NOMO-1 treated with DMSO at 0.1 percent for 48 hours (cell line): ENCODE data around the gene DTNB.
A peak's percentile ranks its signal among the peaks of the same experiment; 100 is the strongest.

Source experiments
- DNase-seq: peaks from one replicate; lab custom pipeline; 2025; ENCODE audit not compliant: unreplicated experiment; lab: John Stamatoyannopoulos, UW

Gene DTNB

DNA sequence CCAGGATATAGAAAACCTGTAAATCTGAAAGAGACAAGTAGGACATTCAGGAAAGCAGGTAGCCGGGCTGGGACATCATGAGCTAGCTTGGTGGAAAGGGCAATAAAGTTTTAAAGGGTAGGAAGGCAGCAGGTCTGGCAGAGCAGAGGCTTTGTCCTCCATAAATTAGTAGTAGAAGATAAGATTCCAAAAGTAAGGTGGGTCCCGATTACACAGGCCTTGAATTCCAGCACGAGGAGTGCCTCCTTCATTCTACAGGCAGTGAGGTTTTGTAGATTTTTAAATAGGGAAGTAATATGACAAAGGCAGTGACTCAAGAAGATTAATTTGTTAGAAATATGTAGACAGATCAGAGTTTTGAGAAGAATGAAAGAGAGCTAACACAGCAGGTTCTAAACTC is 160.7 kb downstream of the DTNB start:
- peak; percentile 63 for DNase-seq

DNA sequence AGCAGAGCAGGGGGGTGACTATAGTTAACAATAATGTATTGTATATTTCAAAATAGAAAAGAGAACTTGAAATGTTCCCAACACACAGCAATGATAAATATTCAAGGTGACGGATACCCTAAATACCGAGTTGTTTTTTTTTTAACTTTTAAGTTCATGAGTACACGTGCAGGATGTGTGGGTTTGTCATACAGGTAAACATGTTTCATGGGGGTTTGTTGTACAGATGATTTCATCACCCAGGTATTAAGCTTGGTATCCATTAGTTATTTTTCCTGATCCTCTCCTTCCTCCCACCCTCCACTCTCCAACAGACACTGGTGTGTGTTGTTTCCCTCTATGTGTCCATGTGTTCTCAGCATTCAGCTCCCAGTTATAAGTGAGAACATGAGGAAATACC is 167.2 kb downstream of the DTNB start:
- DNase-seq: no peak

DNA sequence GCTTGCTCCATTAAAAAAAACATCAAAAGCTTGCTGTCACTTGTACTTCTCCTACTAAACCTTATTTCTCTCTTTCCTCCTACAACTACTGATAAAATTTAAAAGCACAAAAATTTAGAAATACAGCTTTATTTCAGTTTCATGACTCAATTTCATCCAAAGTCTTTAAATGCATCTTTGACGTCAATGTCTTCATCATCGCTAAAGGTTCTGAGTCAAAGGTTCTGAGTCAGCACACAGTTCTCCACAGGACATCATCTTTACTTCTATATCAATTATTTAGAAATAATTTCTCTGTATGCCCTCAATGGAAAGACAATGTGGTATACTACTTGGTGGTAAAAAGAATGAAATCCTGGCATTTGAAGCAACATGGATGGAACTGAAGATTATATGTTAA is 167.8 kb downstream of the DTNB start:
- DNase-seq: no peak

DNA sequence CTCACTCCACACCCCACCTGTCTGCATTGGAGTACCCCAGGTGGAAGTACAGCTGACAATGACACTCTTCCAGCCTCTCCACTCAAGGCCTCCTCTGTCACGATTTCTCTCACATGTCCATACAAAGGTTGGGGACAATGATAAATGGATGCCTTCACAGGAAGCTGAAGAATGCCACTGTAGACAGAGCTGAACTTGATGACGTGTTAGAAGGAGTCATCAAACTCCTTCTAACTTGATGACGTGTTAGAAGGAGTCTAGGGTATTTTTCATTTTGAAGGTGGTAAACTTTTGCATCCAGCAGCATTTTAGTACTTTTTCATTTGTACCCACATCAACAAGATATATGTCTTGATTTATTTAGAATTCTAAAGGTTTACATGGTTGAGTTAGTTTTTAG is 168.2 kb downstream of the DTNB start:
- no peak for DNase-seq

DNA sequence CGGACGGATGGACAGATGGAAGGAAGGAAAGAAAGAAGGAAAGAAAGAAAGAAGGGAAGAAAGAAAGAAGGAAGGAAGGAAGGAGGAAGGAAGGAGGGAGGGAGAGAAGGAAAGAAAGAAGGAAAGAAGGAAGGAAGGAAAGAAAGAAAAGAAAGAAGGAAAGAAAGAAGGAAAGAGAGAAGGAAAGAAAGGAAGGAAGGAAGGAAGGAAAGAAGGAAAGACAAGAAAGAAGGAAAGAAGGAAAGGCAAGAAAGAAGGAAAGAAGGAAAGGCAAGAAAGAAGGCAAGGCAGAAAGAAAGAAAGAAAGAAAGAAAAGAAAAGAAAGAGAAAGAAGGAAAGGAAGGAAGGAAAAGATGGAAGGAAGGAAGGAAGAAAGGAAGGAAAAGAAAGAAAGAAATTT is 169.1 kb downstream of the DTNB start:
- no peak for DNase-seq

DNA sequence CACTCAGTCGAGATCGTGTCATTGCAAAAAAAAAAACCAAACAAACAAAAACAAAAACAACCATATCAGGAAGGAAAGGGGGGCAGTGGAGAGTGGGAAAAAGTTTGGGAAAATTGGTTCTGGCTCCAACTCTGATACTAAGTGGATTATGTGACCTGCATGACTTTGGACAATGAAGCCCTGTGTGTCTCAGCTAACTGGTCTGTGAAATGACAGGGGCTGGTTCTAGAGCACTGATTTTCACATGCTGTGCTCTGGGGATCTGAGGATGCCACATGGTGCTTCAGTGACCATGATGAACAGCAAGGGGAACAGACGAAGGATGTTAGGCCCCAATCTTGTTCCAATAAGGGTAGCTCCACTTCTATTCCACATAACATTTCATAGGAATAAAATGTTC is 174.2 kb downstream of the DTNB start:
- no peak for DNase-seq

DNA sequence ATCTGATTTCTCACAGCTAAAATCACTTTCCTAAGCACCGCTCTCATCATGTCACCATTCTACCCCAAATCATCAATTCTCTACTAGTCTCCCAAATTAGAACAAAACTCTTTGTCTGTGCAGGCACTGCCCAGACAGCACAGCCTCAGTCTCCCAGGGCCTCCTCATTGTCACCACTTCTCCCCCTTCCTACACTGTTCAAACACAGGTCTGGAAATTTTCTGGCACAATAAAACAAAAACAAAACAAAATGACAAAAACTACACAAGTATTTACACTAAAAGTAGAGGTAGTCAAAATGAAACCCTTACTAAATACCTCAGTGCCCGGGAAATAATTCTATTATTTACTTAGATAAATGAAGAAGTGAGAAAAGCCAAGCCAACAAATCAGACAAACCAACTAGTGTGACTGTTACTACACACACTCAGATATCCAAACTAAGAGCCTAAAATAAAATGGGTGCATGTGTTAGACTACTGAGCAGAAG is 175.4 kb downstream of the DTNB start:
- no peak for DNase-seq

DNA sequence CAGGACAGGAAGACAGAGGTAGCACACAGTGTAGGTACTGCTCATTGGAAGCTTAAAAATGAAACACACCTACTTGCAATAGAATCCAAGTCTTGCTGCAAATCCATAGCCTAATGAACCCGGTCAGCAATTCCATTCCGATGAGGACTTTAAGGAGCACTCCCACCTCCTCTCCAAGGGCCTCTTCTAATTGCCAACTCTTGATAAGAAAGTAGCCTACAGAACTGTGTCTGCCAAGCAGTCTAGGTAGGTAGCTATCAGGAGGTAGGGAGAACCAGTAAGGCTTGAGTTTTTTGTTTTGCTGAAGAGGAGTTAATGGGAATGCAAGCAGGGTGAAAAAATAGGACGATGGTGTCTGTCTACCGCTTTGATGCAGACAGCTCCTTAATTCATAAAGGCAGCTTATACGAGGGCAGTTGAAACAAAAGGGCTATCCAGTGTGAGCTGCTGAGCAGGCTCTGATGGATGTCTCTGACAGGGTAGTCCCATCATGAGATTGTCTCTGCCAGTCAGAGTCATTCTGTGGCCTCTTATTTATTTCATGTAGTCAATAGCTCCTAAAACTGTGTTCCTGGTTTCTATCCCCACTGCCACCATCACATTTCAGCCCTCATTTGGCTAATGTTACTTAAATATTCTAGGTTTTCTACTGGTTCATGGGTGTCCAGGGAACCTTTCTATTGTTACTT is 176.0 kb downstream of the DTNB start:
- no peak for DNase-seq

DNA sequence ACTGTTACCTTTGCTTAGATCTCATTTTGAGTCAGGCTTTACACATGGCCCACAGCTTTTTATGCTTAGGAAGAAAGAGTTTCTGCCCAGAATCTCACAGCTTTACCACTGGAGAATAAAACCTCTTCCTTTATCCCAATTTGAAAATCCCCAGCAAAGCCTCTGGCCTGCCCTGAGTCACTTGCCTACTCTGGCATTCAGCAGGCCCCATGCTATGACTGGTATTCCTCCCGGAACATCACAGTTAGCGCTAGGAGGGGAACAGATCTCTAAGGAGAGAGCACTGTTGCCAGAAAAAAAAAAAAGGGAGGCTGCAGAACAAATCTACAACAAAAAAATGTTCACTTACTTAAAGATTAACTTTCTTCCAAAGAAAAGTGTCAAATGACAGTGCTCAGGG is 178.8 kb downstream of the DTNB start:
- no peak for DNase-seq

DNA sequence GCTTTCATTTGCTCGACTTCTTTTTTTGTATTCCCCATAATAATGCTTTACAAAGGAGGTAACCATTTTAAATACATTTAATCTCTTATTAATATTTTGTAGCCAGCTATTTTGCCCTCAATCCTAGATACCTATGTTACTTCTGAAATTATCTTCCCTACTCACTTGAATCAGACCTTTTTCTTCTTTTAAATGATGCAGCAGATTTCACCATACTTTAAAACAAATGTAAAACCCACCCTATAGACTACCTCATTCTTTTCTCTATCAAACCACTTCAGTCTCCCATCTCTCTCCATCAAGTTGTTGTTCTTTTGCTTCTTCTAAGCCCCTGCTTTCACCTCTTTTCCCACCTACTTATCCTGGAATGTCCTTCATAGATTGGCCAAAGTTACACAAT is 180.2 kb downstream of the DTNB start:
- no peak for DNase-seq

DNA sequence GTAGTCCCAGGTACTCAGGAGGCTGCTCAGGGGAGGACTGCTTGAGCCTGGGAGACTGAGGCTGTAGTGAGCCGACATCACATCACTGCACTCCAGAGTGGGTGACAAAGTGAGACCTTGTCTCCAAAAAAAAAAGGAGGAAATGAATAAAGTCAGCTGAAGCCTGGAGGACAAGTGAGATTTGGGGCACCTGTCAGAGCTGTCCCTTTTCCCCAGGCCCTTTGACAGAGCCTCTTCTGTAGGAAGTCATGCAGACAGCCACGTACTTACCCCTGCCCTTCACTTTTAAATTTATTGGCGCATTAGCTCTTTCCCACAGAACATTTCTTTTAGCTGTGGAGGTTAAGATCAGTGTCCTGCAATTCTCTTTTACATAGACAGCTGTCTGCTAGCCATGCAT is 180.7 kb downstream of the DTNB start:
- no peak for DNase-seq

DNA sequence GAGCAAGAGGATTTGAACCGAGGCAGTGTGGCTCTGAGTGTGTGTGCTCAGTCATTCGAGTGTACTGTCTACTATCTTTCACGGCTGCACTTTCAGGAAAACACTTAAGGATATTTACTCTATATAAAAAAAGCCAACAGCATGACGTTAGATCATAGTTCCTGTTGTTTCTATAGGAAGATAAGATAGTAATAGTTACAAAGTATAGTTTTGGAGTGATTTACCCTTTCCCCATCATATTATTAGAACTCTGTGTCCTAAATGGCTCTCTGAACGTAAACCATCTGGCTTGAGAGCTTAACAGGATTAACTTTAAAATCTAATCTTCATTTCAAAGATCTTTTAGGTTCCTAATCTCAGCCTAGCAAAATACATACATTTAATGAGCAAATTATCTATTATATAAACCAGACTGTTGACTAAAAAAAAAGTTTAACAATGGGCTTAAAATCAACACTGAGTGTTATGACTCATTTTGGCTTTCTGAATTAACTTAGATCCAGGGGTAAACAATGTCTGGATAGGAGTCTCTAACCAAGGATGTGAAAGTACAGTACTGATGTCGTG is 181.3 kb downstream of the DTNB start:
- DNase-seq: no peak

DNA sequence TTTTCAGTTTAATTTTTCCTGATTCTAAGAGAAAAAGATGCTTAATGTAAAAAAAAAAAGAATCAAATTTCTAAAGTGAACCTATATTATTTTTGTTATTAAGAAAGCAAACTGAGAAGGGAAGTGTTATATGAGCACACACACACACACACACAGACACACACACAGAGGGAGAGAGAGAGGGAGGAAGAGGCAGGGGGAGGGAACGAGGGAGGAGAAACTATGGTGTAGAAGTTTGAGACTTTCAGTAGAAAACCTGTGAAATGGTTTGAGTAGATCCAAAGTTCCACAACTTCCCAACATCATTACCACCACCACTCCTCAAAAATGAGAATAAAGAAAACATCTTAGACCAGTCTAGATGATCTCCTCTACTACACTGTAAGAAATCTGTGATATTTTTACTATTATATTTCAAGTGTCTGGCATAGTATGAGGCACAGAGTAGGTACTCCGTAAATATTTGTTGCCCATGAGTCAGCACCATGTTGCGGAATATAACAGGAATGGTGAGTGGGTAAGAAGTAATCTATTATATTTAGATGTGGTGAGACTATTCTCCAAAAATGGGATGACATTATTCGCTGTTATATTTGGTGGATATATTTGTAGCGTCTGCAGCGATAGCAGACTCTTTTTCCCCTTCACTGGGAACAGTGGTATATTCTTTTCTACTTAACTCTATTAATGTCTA is 182.2 kb downstream of the DTNB start:
- DNase-seq: no peak

DNA sequence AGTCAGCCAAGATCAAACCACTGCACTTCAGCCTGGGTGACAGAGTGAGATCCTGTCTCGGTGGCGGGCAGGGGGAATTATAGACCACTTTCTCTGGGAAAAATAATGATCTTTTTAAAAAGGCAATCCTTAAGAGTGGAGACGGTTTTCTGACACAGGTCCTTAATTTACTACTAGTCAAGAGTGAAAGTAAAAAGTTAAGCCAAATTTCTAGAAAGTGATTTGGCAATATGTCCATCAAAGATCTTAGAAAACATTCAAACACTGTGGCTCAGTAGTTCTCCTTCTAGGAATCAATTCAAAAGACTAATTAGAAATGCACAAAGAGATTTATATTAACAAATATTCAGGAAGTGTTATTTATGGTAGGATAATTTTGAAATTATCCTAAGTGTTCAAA is 183.2 kb downstream of the DTNB start:
- DNase-seq: peak; percentile 26

DNA sequence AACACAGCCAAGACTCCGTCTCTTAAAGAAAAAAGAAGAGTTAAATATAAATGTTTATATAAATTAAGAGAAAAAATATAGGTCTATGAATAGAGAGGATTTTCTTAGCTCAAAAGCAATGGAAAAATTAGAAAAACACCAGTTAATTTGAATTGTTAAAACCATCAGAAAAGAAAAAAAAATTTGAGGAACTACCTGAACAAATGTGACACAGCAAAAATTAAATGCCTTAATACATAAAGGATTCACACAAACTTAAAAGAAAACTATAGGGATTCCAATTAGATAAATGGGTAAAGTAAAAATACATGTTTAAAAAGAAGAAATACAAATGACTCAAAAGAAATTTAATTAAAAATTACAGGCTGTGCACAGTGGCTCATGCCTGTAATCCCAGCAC is 183.7 kb downstream of the DTNB start:
- DNase-seq: peak; percentile 43

DNA sequence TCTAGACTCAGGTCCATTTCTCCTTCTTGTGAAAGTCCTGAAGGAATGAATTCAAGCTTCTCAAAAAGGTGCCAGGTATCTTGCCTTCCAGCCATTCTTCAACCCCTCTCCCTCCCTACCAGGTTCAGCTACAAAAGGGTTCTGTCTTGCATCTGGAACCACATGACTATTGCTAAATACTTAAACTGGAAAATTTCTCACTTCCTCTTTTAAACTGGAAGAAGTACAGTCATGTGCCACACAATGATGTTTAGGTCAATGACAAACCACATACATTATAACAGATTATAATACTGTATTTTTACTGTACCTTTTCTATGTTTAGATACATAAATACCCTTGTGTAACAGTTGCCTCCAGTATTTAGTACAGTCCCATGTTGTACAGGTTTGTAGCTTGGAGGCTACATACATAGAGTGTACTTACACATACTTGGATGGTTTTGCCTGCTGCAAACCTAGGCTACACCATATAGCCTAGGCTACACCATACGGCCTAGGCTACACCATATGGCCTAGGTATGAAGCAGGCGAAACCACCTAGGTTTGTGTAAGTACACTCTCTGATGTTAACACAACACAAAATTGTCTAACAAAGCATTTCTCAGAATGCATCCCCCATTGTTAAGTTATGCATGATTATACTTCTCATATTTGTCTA is 189.6 kb downstream of the DTNB start:
- peak; percentile 95 for DNase-seq

DNA sequence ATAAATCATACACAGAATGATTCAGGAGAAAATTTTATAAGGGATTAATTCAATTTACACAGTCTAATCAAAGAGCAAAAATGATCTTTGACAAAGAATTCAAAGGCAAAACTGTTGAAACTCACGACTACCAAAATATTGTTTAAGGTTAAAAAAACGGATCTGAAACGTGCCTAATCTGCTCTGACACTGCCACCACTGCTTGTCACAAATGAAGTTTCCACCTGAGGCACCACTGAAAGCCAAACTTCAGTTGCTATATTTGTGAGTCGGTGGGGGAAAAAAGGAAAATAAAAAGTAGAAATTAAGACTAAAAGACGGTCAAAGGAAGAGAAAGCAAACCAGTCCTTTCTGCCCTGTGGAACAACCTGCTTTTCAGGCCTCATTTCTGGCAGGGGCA is 191.0 kb downstream of the DTNB start:
- no peak for DNase-seq

DNA sequence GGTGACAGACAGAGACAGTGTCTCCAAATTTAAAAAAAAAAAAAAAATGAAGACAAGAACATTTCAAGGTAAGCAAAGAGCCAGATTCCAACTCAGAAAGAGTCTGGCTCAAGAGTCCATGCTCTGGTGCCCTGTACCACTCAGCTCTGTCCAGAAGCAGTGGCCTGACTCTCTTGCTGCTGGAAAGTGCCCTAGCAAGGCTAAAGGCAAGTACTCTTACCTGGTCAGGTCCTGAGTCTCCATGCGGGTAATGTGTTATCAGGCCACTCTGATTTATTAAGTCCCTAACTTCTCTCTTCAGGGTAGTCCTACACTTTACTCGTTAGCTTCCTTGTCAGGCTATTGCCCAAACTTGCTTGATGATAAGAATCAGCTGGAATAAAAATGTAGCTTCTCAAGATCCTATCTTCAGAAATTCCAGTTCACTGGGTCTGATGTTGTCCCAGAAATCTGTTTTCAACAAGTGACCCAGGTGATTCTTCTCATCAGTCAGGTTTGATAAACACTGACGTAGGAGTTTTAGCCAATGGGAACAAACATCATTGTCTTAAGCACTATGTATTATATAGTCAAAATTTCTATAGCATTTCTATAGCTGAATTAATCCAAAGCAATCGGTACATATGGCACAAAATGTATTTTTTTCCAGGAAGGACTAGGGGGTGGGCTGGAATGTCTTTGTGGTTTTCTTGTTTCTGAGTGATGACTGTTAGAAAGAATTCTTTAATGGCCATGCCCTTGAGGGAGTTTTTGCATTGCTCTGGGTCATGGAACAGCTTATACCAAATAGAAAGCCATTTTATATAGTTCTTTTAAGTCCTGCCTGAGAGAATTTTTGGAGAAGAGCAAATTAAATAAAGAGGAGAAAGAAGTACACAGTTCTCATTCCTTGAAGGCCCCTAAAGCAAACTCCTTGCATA is 191.7 kb downstream of the DTNB start:
- DNase-seq: no peak

DNA sequence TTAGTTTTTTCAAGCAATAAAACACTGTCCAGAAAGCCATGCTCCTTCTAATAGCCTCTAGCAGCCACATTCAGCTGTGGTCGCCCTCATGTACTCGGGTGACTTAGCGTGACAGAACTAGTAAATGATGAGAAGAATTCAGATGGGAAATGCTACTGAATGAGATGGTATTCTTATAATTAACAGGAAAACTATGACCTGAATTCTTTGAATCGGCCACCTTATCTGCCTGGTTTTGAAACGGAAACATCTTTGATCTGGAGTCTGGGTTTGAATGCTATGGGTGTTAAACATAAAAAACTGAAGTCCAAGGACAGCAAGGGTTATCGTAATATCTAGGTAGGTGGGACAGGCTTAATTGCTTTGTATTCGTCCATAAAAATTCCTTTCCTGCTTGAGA is 192.8 kb downstream of the DTNB start:
- DNase-seq: no peak

DNA sequence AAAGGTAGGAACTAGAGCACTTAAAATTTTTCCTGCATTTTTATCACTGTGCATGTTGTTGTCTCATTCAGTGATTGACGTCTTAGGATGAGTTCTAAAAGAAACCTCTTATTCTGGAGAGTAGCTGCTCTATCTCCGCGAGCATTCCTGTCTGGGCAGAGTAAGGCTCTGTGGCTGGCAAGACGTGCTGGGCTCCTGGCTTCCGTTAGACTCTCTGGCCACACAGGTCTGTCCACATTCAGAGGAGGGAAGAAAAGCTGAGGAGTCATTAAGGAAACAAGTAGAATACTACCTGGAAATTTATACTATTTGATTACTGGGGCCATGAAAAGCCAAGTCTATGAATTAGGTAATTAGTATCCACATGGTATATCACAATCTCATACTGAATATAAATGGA is 193.6 kb downstream of the DTNB start:
- DNase-seq: no peak

DNA sequence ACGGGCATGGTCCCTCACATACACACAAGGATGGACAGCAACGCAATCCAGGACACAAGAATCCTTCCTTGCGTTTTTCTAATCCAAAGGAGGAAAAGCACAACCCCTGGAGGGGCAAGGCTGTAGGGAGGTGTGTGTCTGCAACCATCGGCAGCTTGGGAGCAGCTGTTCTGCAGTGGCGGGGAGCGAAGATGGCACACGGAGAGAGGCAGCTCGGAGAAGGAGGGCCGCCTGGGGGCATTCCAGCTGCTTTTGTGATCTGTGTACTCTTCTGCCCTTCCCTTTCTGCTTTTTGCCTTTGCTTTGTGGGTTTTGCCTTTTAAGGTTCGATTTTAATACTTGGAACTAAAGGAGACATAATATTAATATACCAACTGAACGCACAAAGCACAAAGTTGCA is 194.6 kb downstream of the DTNB start:
- DNase-seq: no peak
